Measurements from ENCODE around the gene E2F6. TPM values are rescaled to one million over a fixed set of nuclear protein-coding genes. Genes with fewer than 3 reads are reported as not detected.

The E2F6 gene
- total and polyA plus RNA-seq, 9 of the 15 experiments (the other 6 are each of a cell fraction or from before 2014, with no cell fraction given): 13.6 to 33.9 (median 26.1) TPM

DNA sequence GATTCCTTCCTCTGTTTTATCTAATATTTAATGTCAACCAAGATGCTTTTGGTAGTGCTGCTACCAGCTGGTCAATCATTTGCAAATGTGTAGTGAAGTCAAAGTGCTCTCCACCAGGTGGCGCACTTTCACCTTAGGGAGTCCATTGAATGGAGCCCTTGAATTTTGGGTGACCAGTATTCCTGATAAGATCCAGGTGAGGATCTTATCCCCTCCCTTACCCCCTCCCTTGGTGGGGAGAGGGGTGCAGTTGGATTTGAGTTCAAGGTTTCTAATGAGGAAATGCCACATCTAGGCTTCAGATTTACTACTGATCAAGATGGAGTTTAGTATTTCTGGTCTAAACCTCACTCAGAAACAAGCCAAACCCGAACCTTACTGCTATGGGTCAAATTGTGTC lies 12.0 kb upstream of the E2F6 start (continued):
- TF ChIP-seq, protein P1, sequence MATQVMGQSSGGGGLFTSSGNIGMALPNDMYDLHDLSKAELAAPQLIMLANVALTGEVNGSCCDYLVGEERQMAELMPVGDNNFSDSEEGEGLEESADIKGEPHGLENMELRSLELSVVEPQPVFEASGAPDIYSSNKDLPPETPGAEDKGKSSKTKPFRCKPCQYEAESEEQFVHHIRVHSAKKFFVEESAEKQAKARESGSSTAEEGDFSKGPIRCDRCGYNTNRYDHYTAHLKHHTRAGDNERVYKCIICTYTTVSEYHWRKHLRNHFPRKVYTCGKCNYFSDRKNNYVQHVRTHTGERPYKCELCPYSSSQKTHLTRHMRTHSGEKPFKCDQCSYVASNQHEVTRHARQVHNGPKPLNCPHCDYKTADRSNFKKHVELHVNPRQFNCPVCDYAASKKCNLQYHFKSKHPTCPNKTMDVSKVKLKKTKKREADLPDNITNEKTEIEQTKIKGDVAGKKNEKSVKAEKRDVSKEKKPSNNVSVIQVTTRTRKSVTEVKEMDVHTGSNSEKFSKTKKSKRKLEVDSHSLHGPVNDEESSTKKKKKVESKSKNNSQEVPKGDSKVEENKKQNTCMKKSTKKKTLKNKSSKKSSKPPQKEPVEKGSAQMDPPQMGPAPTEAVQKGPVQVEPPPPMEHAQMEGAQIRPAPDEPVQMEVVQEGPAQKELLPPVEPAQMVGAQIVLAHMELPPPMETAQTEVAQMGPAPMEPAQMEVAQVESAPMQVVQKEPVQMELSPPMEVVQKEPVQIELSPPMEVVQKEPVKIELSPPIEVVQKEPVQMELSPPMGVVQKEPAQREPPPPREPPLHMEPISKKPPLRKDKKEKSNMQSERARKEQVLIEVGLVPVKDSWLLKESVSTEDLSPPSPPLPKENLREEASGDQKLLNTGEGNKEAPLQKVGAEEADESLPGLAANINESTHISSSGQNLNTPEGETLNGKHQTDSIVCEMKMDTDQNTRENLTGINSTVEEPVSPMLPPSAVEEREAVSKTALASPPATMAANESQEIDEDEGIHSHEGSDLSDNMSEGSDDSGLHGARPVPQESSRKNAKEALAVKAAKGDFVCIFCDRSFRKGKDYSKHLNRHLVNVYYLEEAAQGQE (IDR thresholded peaks at IDR 0.05; ENCODE audit: borderline replicate concordance): peak; percentile 84
- TF ChIP-seq, protein P1 (CRISPR knock-in tag; IDR thresholded peaks at IDR 0.05; ENCODE audit: low read depth): no peak
- TF ChIP-seq RB1 (IDR thresholded peaks at IDR 0.05; ENCODE audit: low read depth): 0 out of 2 replicates have a peak, but pooled peaks have one; percentile 27
- TF ChIP-seq, protein P2, sequence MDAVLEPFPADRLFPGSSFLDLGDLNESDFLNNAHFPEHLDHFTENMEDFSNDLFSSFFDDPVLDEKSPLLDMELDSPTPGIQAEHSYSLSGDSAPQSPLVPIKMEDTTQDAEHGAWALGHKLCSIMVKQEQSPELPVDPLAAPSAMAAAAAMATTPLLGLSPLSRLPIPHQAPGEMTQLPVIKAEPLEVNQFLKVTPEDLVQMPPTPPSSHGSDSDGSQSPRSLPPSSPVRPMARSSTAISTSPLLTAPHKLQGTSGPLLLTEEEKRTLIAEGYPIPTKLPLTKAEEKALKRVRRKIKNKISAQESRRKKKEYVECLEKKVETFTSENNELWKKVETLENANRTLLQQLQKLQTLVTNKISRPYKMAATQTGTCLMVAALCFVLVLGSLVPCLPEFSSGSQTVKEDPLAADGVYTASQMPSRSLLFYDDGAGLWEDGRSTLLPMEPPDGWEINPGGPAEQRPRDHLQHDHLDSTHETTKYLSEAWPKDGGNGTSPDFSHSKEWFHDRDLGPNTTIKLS (IDR thresholded peaks at IDR 0.05; ENCODE audit: borderline replicate concordance, low read depth): no peak
- TF ChIP-seq POLR2G (IDR thresholded peaks at IDR 0.05; ENCODE audit: low read depth, low read length): no peak
- TF ChIP-seq EZH2 (IDR thresholded peaks at IDR 0.05; ENCODE audit: borderline replicate concordance, low read depth, low read length): no peak
- no peak for TF ChIP-seq NCOA6 (IDR thresholded peaks at IDR 0.05)
- TF ChIP-seq, protein P3, sequence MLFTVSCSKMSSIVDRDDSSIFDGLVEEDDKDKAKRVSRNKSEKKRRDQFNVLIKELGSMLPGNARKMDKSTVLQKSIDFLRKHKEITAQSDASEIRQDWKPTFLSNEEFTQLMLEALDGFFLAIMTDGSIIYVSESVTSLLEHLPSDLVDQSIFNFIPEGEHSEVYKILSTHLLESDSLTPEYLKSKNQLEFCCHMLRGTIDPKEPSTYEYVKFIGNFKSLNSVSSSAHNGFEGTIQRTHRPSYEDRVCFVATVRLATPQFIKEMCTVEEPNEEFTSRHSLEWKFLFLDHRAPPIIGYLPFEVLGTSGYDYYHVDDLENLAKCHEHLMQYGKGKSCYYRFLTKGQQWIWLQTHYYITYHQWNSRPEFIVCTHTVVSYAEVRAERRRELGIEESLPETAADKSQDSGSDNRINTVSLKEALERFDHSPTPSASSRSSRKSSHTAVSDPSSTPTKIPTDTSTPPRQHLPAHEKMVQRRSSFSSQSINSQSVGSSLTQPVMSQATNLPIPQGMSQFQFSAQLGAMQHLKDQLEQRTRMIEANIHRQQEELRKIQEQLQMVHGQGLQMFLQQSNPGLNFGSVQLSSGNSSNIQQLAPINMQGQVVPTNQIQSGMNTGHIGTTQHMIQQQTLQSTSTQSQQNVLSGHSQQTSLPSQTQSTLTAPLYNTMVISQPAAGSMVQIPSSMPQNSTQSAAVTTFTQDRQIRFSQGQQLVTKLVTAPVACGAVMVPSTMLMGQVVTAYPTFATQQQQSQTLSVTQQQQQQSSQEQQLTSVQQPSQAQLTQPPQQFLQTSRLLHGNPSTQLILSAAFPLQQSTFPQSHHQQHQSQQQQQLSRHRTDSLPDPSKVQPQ (CRISPR knock-in tag; IDR thresholded peaks at IDR 0.05; ENCODE audit: borderline replicate concordance): no peak

Data from K562 (cell line).